Fibroblast of skin of abdomen (primary cell): ENCODE results near the gene JAKMIP1.

Experiments used
- DNase-seq: peaks from one replicate; pipeline ENCODE4 v3.0.0-alpha.2; 2013

JAKMIP1 gene

GRCh38 chr4:6115746-6116586 lies 84.4 kb downstream of the JAKMIP1 start:
- no peak for DNase-seq

- DNase-seq: no peak
Observed at GRCh38 chr4:6115342-6115741, 85.0 kb downstream of the JAKMIP1 start.

GRCh38 chr4:6114601-6115000 lies 85.7 kb downstream of the JAKMIP1 start:
- no peak for DNase-seq

- no peak for DNase-seq
Observed at GRCh38 chr4:6114181-6114580, 86.2 kb downstream of the JAKMIP1 start.

- DNase-seq: no peak
Observed at GRCh38 chr4:6113641-6114040, 86.7 kb downstream of the JAKMIP1 start.

GRCh38 chr4:6112606-6113290 lies 87.6 kb downstream of the JAKMIP1 start:
- no peak for DNase-seq

- no peak for DNase-seq
Observed at GRCh38 chr4:6111354-6111960, 88.9 kb downstream of the JAKMIP1 start.

GRCh38 chr4:6110681-6111353 lies 89.5 kb downstream of the JAKMIP1 start:
- DNase-seq: no peak

GRCh38 chr4:6109842-6110560 lies 90.3 kb downstream of the JAKMIP1 start:
- no peak for DNase-seq

GRCh38 chr4:6107886-6108285 lies 92.5 kb downstream of the JAKMIP1 start:
- DNase-seq: no peak

- DNase-seq: no peak
Observed at GRCh38 chr4:6107114-6107791, 93.1 kb downstream of the JAKMIP1 start.

GRCh38 chr4:6106156-6106555 lies 94.2 kb downstream of the JAKMIP1 start:
- no peak for DNase-seq

- no peak for DNase-seq
Observed at GRCh38 chr4:6105311-6105911, 94.9 kb downstream of the JAKMIP1 start.

- no peak for DNase-seq
Observed at GRCh38 chr4:6104541-6105130, 95.7 kb downstream of the JAKMIP1 start.

GRCh38 chr4:6097581-6097980 lies 102.8 kb downstream of the JAKMIP1 start:
- DNase-seq: no peak

GRCh38 chr4:6095897-6096296 lies 104.5 kb downstream of the JAKMIP1 start:
- no peak for DNase-seq

- peak; percentile 6 for DNase-seq
Observed at GRCh38 chr4:6095023-6095752, 105.2 kb downstream of the JAKMIP1 start.

- no peak for DNase-seq
Observed at GRCh38 chr4:6093671-6094070, 106.7 kb downstream of the JAKMIP1 start.

- DNase-seq: no peak
Observed at GRCh38 chr4:6092971-6093370, 107.4 kb downstream of the JAKMIP1 start.

- no peak for DNase-seq
Observed at GRCh38 chr4:6092131-6092530, 108.2 kb downstream of the JAKMIP1 start.
